NB4 (cell line): Measurements from ENCODE around the gene HMGCLL1.

ENCODE experiments used
- DNase-seq: peaks from one replicate; pipeline ENCODE4 v3.0.0; 2010; ENCODE audit warnings: low read depth
- H3K4me3 ChIP-seq: one replicate; pipeline ENCODE4 v1.5.1; 2011; ENCODE audit warnings: mild to moderate bottlenecking, low read depth, low read length, moderate library complexity
- CTCF ChIP-seq: IDR thresholded peaks from one replicate; pipeline ENCODE4 v1.5.1; 2012; ENCODE audit warnings: low read depth, low read length
- MYC ChIP-seq: IDR thresholded peaks from 2 replicates; pipeline ENCODE4 v1.6.1; 2011; ENCODE audit warnings: low read depth, low read length
- POLR2A ChIP-seq: IDR thresholded peaks from 2 replicates; pipeline ENCODE4 v1.6.1; 2011; ENCODE audit warnings: mild to moderate bottlenecking; ENCODE audit not compliant: insufficient read length; ENCODE audit errors: extremely low read depth
- TF ChIP-seq, protein P1 (sequence below): IDR thresholded peaks from 2 replicates; pipeline ENCODE4 v1.6.1; 2011; ENCODE audit warnings: low read depth, low read length

HMGCLL1 gene

GRCh38 chr6:55450005-55450404 is 129.0 kb downstream of the HMGCLL1 start:
- no peak for TF ChIP-seq MYC
- TF ChIP-seq, protein P1, sequence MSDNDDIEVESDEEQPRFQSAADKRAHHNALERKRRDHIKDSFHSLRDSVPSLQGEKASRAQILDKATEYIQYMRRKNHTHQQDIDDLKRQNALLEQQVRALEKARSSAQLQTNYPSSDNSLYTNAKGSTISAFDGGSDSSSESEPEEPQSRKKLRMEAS: no peak
- TF ChIP-seq POLR2A: no peak
- TF ChIP-seq CTCF: no peak
- H3K4me3 ChIP-seq: no peak overlapping the region
- DNase-seq: no peak

GRCh38 chr6:55449225-55449624 is 129.8 kb downstream of the HMGCLL1 start:
- DNase-seq: peak; percentile 15
- H3K4me3 ChIP-seq: no peak overlapping the region
- no peak for TF ChIP-seq MYC
- TF ChIP-seq, protein P1: no peak
- no peak for TF ChIP-seq CTCF
- TF ChIP-seq POLR2A: no peak

DNA sequence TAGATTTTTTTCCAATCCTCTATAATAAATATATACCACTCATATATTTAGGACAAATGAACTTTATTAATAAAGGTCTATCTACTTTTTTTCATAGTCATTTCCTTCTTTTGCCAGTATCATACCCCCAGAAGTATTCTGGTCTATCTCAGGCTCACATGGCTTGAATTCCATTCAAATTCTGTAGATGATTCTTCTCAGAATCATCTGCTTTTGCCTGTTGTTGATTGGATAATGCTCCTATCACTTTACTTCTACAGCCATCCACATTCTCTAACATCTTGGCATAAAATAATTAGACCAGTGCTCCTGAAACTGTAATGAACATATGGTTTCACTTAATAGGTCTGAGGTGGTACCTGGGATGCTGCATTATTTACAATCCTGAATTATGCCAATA is 130.5 kb downstream of the HMGCLL1 start:
- DNase-seq: no peak
- H3K4me3 ChIP-seq: no peak overlapping the region
- TF ChIP-seq, protein P1: no peak
- TF ChIP-seq MYC (no peak), POLR2A (no peak), CTCF (no peak)

GRCh38 chr6:55447891-55448290 is 131.1 kb downstream of the HMGCLL1 start:
- DNase-seq: no peak
- TF ChIP-seq, protein P1: no peak
- TF ChIP-seq CTCF (no peak), POLR2A (no peak), MYC (no peak)

GRCh38 chr6:55445648-55446204 is 133.3 kb downstream of the HMGCLL1 start:
- H3K4me3 ChIP-seq: no peak overlapping the region
- DNase-seq: peak; percentile 44
- TF ChIP-seq POLR2A (no peak), CTCF (peak; percentile 17), MYC (no peak)
- TF ChIP-seq, protein P1: no peak

More at GRCh38 chr6:55447891-55448290, 131.1 kb downstream of the HMGCLL1 start:
- no peak overlapping the region for H3K4me3 ChIP-seq
